Ishikawa (cell line): ENCODE data around the gene BTBD2.

ENCODE experiments used
- EP300 ChIP-seq: IDR thresholded peaks from 2 replicates; pipeline ENCODE4 v1.6.1; 2012; ENCODE audit warnings: borderline replicate concordance
- FOXM1 ChIP-seq: IDR thresholded peaks from 2 replicates; pipeline ENCODE4 v1.6.1; 2012; ENCODE audit warnings: low read depth, borderline replicate concordance
- MAX ChIP-seq: IDR thresholded peaks from 2 replicates; pipeline ENCODE4 v1.6.1; 2012
- REST ChIP-seq: IDR thresholded peaks from 2 replicates; pipeline ENCODE4 v1.6.1; 2012; ENCODE audit warnings: low read depth, mild to moderate bottlenecking
- TAF1 ChIP-seq: IDR thresholded peaks from 2 replicates; pipeline ENCODE4 v1.6.1; 2012; ENCODE audit warnings: low read depth, mild to moderate bottlenecking
- TCF12 ChIP-seq: IDR thresholded peaks from 2 replicates; pipeline ENCODE4 v1.6.1; 2012; ENCODE audit warnings: low read depth
- TEAD4 ChIP-seq: IDR thresholded peaks from 2 replicates; pipeline ENCODE4 v1.6.1; 2012

DNA sequence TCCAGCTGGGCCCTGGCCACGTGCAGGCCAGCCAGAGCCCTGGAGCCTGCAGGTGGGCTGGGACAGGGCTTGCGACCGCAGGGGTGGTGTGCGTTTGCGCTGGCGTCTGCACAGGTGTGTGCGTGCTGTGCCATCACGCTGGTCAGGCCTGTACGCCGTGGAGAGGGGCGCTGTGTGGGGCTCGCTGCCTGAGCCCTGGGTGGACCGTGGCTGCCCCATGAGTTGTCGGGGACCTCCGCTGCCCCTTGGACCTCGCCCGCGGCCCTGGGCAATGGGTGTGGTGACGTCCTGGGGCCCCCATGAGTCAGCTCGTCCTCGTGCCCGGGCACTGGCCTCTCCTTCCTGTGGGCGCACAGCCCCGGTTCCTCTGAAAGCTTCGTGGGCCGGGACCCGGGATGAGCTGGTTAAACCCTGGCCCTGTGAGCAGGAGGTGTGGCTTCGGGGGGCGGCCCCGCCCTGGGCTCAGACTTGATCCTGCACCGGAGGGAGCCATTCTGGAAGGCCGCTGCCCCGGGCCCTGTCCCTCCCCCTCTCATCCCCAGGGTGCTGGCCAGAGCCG lies 67.8 kb downstream of the BTBD2 start:
- TF ChIP-seq REST (no peak), MAX (no peak), TEAD4 (no peak), FOXM1 (no peak), TCF12 (no peak), TAF1 (no peak), EP300 (no peak)
